Amniotic epithelial cell (primary cell): Measurements from ENCODE around the gene TNS3.

Experiments used
- DNase-seq: peaks from one replicate; pipeline ENCODE4 v3.0.0-alpha.2; 2010; ENCODE audit warnings: low read depth

The TNS3 gene

GRCh38 chr7:47258798-47259197, 323.1 kb downstream of the TNS3 start:
- no peak for DNase-seq

DNA sequence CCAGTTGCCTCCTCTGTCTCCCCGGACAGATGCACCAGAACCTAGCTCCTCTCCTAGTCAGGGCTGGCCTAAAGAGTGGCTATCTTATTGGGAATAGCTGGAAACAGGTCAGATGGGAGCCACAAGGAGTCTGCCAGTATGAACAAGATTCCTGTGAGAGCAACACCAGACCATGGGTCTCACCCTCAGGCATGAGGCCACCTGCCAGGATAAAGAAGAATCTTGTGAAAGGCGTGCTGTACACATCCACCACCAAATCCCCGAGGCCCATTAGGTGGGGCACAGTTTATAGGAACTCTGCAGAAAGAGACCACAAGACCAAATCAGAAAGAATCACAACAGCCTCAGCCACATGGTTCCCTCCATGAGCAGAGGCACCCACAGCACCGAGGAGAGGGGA, 325.9 kb downstream of the TNS3 start:
- DNase-seq, result peak; percentile 70

DNA sequence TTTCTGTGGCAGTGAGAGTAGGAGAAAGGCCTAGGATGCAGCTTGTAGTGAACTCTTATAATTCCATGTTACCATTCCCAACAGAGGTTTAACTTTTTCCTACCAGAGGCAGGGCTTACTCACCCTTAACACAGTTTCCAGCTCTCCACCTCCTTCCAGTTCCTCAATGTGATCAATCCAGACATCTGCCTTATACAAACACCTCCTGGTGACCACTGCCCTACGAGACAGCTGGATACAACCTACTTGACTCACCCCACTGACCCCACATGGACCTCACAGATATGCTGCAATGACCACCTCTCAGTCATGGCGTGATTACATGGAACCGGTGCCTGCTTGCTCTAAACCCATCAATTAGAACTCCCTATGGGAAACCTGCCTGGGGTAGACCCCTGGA, 326.5 kb downstream of the TNS3 start:
- no peak for DNase-seq

GRCh38 chr7:47255007-47255406, 326.9 kb downstream of the TNS3 start:
- no peak for DNase-seq

GRCh38 chr7:47254081-47254977, 327.6 kb downstream of the TNS3 start:
- peak; percentile 63 for DNase-seq

- peak; percentile 88 for DNase-seq
Measured at GRCh38 chr7:47253650-47254080, 328.2 kb downstream of the TNS3 start.

DNA sequence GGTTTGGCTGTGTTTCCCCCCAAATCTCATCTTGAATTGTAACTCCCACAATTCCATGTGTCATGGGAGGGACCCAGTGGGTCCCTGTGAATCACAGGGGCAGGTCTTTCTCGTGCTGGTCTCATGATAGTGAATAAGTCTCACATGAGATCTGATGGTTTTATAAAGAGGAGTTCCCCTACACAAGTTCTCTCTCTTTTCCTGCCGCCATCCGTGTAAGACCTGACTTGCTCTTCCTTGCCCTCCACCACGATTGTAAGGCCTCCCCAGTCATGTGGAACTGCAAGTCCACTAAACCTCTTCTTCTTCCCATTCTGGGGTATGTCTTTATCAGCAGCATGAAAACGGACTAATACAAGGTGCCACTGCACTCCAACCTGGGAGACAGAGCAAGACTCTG, 329.2 kb downstream of the TNS3 start:
- no peak for DNase-seq

GRCh38 chr7:47249361-47249760, 332.6 kb downstream of the TNS3 start:
- DNase-seq, result peak; percentile 84

GRCh38 chr7:47248797-47249196, 333.1 kb downstream of the TNS3 start:
- no peak for DNase-seq

DNA sequence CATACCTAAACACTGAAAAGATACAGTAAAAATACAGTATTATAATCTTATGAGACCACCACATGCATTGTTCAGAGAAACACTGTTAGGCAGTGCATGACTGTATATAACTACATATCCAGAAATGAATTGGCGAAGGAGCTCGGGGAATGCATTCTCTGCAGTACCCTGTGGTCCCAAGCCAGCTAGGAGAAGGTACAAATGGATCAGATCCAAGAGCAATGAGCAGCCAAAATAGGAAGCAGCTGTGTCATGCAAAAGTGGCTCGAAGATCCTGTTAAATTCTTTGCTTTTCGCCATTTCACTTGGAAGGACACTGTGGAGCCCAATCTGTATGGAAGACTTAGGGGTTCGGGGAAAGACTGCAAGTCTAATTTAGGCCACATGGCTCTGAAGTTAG, 334.8 kb downstream of the TNS3 start:
- DNase-seq, result no peak

DNA sequence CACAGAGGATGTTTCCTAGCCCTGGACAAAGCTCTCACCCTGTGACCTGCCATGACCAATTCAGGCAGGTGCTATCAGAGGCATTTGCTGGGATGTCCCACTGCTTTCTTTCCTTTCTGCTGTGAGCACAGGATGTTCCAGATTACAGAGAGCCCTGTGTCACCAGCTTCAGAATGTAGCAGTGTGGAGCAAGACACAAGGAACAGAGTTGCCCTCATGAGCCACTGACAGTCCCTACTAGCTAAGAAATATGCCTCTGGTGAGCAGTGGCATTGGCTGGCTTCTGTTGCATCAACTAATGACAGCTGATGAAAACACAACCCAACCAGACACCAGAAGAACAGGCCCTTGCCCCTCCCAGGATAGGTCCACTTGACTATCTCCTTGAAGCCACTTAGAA, 337.2 kb downstream of the TNS3 start:
- no peak for DNase-seq

DNA sequence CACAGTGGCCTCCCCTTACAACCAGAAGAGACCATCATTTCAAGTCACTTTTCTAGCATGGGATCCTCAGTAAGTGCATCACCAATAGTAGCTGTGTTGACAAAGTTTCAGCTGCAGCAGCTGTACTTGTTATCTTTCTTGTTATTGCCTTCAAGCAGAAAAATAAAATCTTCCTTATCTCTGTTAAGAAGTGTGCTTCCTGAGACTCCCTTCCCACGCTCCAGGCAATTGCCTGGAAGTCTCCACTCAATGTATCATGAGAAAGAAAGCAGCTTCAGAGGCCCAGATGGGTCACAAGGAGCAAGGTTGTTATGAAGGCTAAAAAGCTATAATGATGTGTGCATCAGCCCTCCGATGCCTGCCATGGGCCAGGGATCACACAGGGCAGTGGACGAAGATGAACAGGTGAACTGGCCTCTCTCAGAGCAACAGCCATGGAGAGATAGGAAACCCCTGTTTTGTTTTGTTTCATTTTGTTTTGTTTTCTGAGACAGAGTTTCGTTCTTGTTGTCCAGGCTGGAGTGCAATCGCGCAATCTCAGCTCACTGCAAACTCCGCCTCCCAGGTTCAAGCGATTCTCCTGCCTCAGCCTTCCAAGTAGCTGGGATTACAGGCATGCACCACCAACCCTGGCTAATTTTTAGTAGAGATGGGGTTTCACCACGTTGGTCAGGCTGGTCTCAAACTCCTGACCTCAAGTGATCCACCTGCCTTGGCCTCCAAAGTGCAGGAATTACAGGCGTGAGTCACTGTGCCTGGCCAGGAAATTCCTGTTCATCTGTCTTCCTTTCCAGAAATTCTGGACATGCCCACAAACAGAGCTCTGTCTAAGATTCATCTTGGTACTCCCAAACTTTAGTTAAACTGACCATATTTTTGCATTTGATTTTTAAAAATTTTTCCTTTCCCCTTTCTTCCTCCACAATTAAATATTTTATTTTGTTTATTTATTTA, 340.5 kb downstream of the TNS3 start:
- DNase-seq, result peak; percentile 95

DNA sequence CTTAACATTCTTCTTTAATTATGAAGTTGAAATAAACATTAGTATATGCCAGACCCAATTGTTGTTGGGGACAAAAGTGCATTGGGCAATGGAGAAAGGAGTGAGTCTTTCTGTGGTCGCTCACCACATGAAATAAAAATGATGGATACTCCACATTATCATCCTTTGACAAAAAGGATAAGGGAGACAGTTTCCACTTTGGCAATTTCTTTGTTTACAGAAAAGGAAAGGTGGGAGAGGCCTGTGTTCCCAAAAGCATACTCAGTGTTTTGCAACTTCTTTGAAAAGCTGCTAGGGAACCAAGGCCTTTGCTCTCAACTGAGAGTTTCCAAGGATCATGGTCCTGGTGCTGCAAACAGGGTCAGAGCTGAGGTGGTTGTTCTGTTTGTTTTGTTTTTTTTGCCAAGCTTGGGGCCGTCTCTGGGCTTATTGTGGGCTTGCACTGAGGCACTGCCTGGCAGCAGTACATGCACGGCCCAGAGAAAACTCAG, 341.9 kb downstream of the TNS3 start:
- peak; percentile 97 for DNase-seq

DNA sequence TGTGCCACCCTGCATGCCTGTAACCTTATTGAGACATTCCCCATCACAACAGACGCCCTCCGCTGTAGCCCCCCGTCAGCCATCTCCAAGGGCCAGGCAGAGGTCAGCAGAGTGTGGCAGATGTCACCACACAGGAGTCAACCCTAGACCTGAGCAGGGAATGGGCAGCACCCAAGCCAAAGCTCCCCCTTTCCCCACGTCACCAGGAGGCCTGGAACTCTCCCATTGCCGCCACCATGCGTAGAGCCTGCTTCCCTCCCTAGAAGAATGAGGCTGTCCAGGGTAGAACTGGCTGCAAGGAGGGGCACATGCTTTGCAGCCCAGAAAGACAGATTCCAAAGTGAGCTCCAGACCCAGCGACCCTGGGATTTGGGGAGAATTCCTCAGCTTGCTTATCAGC, 342.9 kb downstream of the TNS3 start:
- no peak for DNase-seq

- DNase-seq, result peak; percentile 84
Measured at GRCh38 chr7:47236480-47237129, 345.3 kb downstream of the TNS3 start.

GRCh38 chr7:47233996-47234395, 347.9 kb downstream of the TNS3 start:
- no peak for DNase-seq

DNA sequence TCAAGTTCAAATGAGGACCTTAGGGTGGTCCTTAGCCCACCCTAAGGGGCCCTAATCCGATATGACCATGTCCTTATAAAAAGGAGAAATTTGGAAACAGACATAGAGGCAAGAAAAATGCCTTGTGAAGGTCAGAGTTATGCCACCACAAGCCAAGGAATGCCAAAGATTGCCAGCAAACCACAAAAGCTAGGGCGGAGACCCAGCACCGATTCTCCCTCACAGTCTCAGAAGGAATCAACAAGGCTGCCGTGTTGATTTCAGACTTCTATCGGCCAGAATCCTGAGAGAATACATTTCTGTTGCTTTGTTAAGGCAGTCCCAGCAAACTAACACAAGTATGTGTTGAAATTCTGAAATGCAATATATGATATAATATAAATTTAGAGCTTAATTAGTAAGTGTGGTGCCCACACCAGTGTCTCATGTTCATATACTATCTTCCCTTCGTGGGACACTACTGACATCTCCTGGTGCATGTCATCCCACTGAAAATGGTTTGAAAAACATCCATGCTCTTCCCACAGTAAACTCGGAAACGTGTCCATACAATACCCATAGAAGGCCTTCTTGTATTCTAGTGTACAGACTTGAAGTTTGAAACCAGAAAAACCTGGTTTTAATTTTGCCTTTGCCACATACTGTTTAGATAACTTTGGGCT, 349.0 kb downstream of the TNS3 start:
- peak; percentile 77 for DNase-seq

GRCh38 chr7:47231627-47232026, 350.3 kb downstream of the TNS3 start:
- DNase-seq, result no peak

DNA sequence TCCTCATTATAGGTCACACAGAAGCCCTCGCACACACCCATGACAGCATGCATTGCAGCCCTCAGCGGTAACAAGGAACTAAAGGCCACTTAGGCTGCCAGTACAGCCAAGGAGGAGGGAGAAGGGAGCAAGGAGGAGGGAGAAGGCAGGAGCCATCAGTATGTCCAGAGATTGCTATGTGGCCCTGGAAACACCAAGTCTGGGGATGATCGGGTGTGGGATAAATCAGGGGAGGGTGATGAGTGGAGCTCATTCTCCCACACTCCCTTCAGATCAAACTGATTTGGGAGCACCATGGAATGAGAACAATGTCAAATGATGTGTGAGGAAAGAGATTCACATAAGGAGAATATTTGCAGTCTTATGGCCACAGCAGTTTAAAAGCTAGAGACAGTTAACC, 350.9 kb downstream of the TNS3 start:
- DNase-seq, result peak; percentile 58

- DNase-seq, result no peak
Measured at GRCh38 chr7:47228386-47229014, 353.4 kb downstream of the TNS3 start.

GRCh38 chr7:47227762-47228177, 354.1 kb downstream of the TNS3 start:
- DNase-seq, result peak; percentile 90
